ENCODE measurements around the gene GDF15.

DNA sequence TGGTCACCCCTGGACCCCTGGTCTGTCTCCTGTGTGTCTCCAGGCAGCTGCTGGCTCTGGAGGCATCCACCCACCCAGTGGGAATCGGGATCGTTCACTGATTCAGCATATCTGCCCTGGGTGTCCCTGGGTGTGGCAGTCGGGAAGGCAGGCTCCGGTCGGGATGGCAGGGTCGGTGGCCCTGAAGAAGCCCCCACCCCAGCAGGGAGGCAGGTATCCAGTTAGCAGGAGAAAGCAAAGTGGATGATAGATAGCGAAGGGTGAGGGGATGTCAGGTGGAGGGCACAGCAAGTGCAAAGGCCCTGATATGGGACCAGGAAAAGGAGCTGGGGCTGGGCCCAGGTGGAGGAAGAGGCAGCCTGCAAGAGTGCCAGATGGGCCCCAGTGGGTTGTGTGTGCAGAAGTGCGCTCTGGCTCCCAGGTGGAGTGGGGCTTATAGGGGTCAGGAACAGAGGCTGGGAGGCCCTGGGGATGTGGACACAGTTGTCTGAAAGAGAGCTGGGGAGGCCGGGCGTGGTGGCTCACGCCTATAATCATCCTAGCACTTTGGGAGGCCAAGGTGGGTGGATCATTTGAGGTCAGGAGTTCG is 35.5 kb downstream of the GDF15 start:
- TF ChIP-seq, protein P1, sequence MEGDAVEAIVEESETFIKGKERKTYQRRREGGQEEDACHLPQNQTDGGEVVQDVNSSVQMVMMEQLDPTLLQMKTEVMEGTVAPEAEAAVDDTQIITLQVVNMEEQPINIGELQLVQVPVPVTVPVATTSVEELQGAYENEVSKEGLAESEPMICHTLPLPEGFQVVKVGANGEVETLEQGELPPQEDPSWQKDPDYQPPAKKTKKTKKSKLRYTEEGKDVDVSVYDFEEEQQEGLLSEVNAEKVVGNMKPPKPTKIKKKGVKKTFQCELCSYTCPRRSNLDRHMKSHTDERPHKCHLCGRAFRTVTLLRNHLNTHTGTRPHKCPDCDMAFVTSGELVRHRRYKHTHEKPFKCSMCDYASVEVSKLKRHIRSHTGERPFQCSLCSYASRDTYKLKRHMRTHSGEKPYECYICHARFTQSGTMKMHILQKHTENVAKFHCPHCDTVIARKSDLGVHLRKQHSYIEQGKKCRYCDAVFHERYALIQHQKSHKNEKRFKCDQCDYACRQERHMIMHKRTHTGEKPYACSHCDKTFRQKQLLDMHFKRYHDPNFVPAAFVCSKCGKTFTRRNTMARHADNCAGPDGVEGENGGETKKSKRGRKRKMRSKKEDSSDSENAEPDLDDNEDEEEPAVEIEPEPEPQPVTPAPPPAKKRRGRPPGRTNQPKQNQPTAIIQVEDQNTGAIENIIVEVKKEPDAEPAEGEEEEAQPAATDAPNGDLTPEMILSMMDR (conservative IDR thresholded peaks at IDR 0.05): no peak
- no peak for TF ChIP-seq ZFX (IDR thresholded peaks at IDR 0.05)
